ENCODE results near the gene PRPF6.

Gene PRPF6

GRCh38 chr20:64069614-64070243 is 88.8 kb downstream of the PRPF6 start:
- TF ChIP-seq, protein P1, sequence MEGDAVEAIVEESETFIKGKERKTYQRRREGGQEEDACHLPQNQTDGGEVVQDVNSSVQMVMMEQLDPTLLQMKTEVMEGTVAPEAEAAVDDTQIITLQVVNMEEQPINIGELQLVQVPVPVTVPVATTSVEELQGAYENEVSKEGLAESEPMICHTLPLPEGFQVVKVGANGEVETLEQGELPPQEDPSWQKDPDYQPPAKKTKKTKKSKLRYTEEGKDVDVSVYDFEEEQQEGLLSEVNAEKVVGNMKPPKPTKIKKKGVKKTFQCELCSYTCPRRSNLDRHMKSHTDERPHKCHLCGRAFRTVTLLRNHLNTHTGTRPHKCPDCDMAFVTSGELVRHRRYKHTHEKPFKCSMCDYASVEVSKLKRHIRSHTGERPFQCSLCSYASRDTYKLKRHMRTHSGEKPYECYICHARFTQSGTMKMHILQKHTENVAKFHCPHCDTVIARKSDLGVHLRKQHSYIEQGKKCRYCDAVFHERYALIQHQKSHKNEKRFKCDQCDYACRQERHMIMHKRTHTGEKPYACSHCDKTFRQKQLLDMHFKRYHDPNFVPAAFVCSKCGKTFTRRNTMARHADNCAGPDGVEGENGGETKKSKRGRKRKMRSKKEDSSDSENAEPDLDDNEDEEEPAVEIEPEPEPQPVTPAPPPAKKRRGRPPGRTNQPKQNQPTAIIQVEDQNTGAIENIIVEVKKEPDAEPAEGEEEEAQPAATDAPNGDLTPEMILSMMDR (IDR thresholded peaks at IDR 0.05; ENCODE audit: low read depth, low read length, missing control alignments) = peak; percentile 87
- no peak for DNase-seq (ENCODE audit: low read depth)
- no peak overlapping the region for H3K4me3 ChIP-seq (ENCODE audit: low read depth, low read length)

- DNase-seq (ENCODE audit: low read depth) = no peak
- TF ChIP-seq, protein P1 (IDR thresholded peaks at IDR 0.05; ENCODE audit: low read depth, low read length, missing control alignments) = no peak
- no peak overlapping the region for H3K4me3 ChIP-seq (ENCODE audit: low read depth, low read length)
Observed at GRCh38 chr20:64070244-64070993, 89.5 kb downstream of the PRPF6 start.

GRCh38 chr20:64071341-64072332 is 90.7 kb downstream of the PRPF6 start:
- H3K4me3 ChIP-seq (ENCODE audit: low read depth, low read length) = no peak overlapping the region
- TF ChIP-seq, protein P1 (IDR thresholded peaks at IDR 0.05; ENCODE audit: low read depth, low read length, missing control alignments) = no peak
- no peak for DNase-seq (ENCODE audit: low read depth)

- TF ChIP-seq, protein P1 (IDR thresholded peaks at IDR 0.05; ENCODE audit: low read depth, low read length, missing control alignments) = no peak
- DNase-seq (ENCODE audit: low read depth) = no peak
- H3K4me3 ChIP-seq (ENCODE audit: low read depth, low read length) = no peak overlapping the region
Observed at GRCh38 chr20:64072498-64073063, 91.6 kb downstream of the PRPF6 start.

GRCh38 chr20:64073476-64074183 is 92.7 kb downstream of the PRPF6 start:
- no peak overlapping the region for H3K4me3 ChIP-seq (ENCODE audit: low read depth, low read length)
- no peak for DNase-seq (ENCODE audit: low read depth)
- TF ChIP-seq, protein P1 (IDR thresholded peaks at IDR 0.05; ENCODE audit: low read depth, low read length, missing control alignments) = no peak

- no peak overlapping the region for H3K4me3 ChIP-seq (ENCODE audit: low read depth, low read length)
- no peak for DNase-seq (ENCODE audit: low read depth)
- TF ChIP-seq, protein P1 (IDR thresholded peaks at IDR 0.05; ENCODE audit: low read depth, low read length, missing control alignments) = no peak
Observed at GRCh38 chr20:64074184-64074789, 93.4 kb downstream of the PRPF6 start.

Data from GM12864 (cell line).